HEK293 (cell line): ENCODE data around the gene ABHD12B.

Experiments
- CTCF ChIA-PET: fragments of 350-600 bp; formaldehyde crosslinking; extraction: SDS; loops from one replicate; lab custom pipeline; 2021; ENCODE audit warnings: antibody characterized with exemption; lab: Yijun Ruan, JAX
- POLR2A ChIA-PET: fragments of 300-600 bp; formaldehyde crosslinking; extraction: SDS; loops from one replicate; lab custom pipeline; 2020; ENCODE audit warnings: antibody characterized with exemption, inconsistent platforms; lab: Yijun Ruan, JAX
- H3K27ac ChIP-seq: fragments of 200-500 bp; sonication (Bioruptor generic); 2 replicates; pipeline ENCODE4 v1.5.1; 2014; ENCODE audit warnings: low read depth, low read length, control low read depth, inconsistent platforms; ENCODE audit errors: extremely low read depth
- H3K36me3 ChIP-seq, 2 experiments: fragments of 200-500 bp in 1 of 2; sonication (Bioruptor generic) in 1 of 2; 1 replicate in 1 of 2; 2 replicates in 1 of 2; pipeline ENCODE4 v1.5.1; 2014 to 2017; ENCODE audit warnings: inconsistent platforms in 2 of 2, low read length in 2 of 2; ENCODE audit not compliant: control insufficient read depth in 2 of 2, insufficient read depth in 1 of 2
- H3K4me1 ChIP-seq: fragments of 200-500 bp; sonication (Bioruptor generic); 2 replicates; pipeline ENCODE4 v1.5.1; 2014; ENCODE audit warnings: mild to moderate bottlenecking, low read length, inconsistent platforms; ENCODE audit not compliant: control insufficient read depth, insufficient read depth
- H3K4me3 ChIP-seq: 2 replicates; pipeline ENCODE4 v1.5.1; 2011; ENCODE audit warnings: low read depth, mild to moderate bottlenecking, control low read depth, low read length, moderate library complexity
- H3K9me3 ChIP-seq: fragments of 200-500 bp; sonication (Bioruptor generic); 2 replicates; pipeline ENCODE4 v1.5.1; 2014; ENCODE audit warnings: low read depth, low read length, inconsistent platforms; ENCODE audit not compliant: control insufficient read depth, insufficient read depth
- GLIS2 ChIP-seq: fragments of 450-650 bp; formaldehyde crosslinking; IDR thresholded peaks from 2 replicates; pipeline ENCODE4 v1.5.1; 2016; ENCODE audit warnings: missing biosample characterization, missing genetic modification characterization
- IKZF3 ChIP-seq: fragments of 450-650 bp; IDR thresholded peaks from 2 replicates; pipeline ENCODE4 v1.5.0; 2018; ENCODE audit warnings: missing biosample characterization, mild to moderate bottlenecking, missing genetic modification characterization, moderate library complexity
- KLF16 ChIP-seq: fragments of 450-650 bp; formaldehyde crosslinking; IDR thresholded peaks from 2 replicates; pipeline ENCODE4 v1.5.1; 2017; ENCODE audit warnings: missing biosample characterization, missing genetic modification characterization
- OVOL3 ChIP-seq: fragments of 450-650 bp; formaldehyde crosslinking; IDR thresholded peaks from 2 replicates; pipeline ENCODE4 v1.5.1; 2016; ENCODE audit warnings: missing biosample characterization, missing genetic modification characterization
- ZBTB20 ChIP-seq: fragments of 450-650 bp; formaldehyde crosslinking; IDR thresholded peaks from 2 replicates; pipeline ENCODE4 v1.5.1; 2016; ENCODE audit warnings: missing biosample characterization, missing genetic modification characterization
- ZEB2 ChIP-seq: fragments of 450-650 bp; formaldehyde crosslinking; IDR thresholded peaks from 2 replicates; pipeline ENCODE4 v1.5.1; 2016; ENCODE audit warnings: missing biosample characterization, missing genetic modification characterization
- ZNF155 ChIP-seq: fragments of 450-650 bp; formaldehyde crosslinking; IDR thresholded peaks from 2 replicates; pipeline ENCODE4 v1.5.1; 2016; ENCODE audit warnings: missing biosample characterization, missing genetic modification characterization
- ZNF2 ChIP-seq: fragments of 450-650 bp; formaldehyde crosslinking; IDR thresholded peaks from 2 replicates; pipeline ENCODE4 v1.5.1; 2016; ENCODE audit warnings: missing biosample characterization, missing genetic modification characterization
- ZNF239 ChIP-seq: fragments of 450-650 bp; formaldehyde crosslinking; IDR thresholded peaks from 2 replicates; pipeline ENCODE4 v1.5.1; 2016; ENCODE audit warnings: missing biosample characterization, missing genetic modification characterization
- ZNF266 ChIP-seq: fragments of 450-650 bp; formaldehyde crosslinking; IDR thresholded peaks from 2 replicates; pipeline ENCODE4 v1.5.1; 2016; ENCODE audit warnings: missing biosample characterization, missing genetic modification characterization, low read depth
- ZNF473 ChIP-seq: fragments of 450-650 bp; formaldehyde crosslinking; IDR thresholded peaks from 2 replicates; pipeline ENCODE4 v1.5.1; 2017; ENCODE audit warnings: missing biosample characterization, missing genetic modification characterization
- ZNF501 ChIP-seq: fragments of 450-650 bp; formaldehyde crosslinking; IDR thresholded peaks from 2 replicates; pipeline ENCODE4 v1.5.1; 2016; ENCODE audit warnings: missing biosample characterization, missing genetic modification characterization
- ZNF830 ChIP-seq: fragments of 450-650 bp; IDR thresholded peaks from 2 replicates; pipeline ENCODE4 v1.5.0; 2018; ENCODE audit warnings: missing biosample characterization, missing genetic modification characterization, low read depth, mild to moderate bottlenecking, moderate library complexity
- TF ChIP-seq, protein P1 (sequence below): fragments of 450-650 bp; formaldehyde crosslinking; IDR thresholded peaks from 2 replicates; pipeline ENCODE4 v1.5.1; 2016; ENCODE audit warnings: missing biosample characterization, missing genetic modification characterization
- TF ChIP-seq, protein P2 (sequence below): fragments of 450-650 bp; formaldehyde crosslinking; IDR thresholded peaks from 2 replicates; pipeline ENCODE4 v1.5.1; 2016; ENCODE audit warnings: missing biosample characterization, missing genetic modification characterization, borderline replicate concordance
- TF ChIP-seq, protein P3 (sequence below): fragments of 450-650 bp; formaldehyde crosslinking; IDR thresholded peaks from 2 replicates; pipeline ENCODE4 v1.5.1; 2016; ENCODE audit warnings: missing biosample characterization, missing genetic modification characterization
- TF ChIP-seq, protein P4 (sequence below): fragments of 450-650 bp; formaldehyde crosslinking; conservative IDR thresholded peaks from 2 replicates; pipeline ENCODE4 v1.5.1; 2016; ENCODE audit warnings: low read depth, missing biosample characterization, missing genetic modification characterization
- TF ChIP-seq, protein P5 (sequence below): fragments of 450-650 bp; formaldehyde crosslinking; IDR thresholded peaks from 2 replicates; pipeline ENCODE4 v1.5.1; 2016; ENCODE audit warnings: missing biosample characterization, missing genetic modification characterization
- TF ChIP-seq, protein P6 (sequence below): fragments of 450-650 bp; formaldehyde crosslinking; IDR thresholded peaks from 2 replicates; pipeline ENCODE4 v1.5.1; 2016; ENCODE audit warnings: missing biosample characterization, missing genetic modification characterization

Gene ABHD12B

DNA sequence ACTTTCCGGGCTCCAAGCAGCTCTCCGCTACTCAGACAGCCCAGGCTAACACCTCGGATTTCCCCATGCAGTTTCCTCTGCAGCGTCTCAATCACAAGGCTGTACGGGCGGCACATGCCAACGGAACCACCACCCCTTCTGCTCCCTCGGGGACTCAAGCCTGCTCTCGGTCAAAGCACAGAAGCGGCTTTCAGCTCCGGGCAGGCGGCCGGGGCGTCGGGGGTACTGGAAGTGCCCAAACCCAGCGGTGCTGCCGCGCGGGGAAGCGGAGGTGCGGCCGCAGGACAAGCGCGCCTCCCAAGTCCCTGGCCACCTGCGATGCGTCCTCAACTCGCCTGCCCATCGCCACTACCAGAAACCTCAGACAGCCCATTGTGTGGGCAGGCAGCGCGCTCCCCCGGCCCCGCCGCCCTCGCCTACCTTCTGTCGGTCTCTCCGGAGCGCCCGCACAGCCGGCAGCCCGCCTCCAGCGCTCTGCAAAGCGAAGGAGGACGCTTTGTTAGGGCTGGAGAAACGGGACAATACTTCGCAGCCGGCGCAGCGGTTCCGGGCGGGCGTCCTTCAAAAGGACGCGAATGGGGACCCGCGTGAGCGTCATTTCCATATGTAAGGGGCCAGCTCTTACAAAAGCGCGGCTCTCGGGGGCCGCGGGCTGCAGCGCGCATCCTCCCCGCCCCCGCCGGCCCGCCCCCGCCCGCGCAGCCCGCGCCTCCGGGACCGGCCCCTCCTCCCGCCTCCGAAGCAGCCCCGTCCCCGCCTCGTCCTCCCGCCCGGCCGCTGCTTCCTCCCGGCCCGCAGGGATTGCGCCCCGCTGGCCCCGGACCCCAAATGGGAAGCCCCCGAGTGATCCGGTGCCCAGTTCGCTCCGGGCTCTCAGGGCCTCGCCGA, 41.6 kb upstream of the ABHD12B start:
- H3K27ac ChIP-seq, result peak overlapping the region; percentile 97
- no peaks in the 10 kb centered on the region for H3K9me3 ChIP-seq
- CTCF ChIA-PET, result interaction anchor here (0.7 to 4.0 kb wide), 3 partner anchors 9 to 116 kb away, joined by 3 to 14 read pairs (median 4); no protein-coding TSS in a partner anchor
- TF ChIP-seq ZNF501 (no peak), ZNF830 (no peak), ZNF473 (tag by site-specific recombination) (no peak), ZNF155 (tag by site-specific recombination) (no peak), OVOL3 (no peak), ZNF239 (tag by site-specific recombination) (no peak), ZEB2 (no peak; the same call in 1 of the 2 replicates), GLIS2 (peak; percentile 80), ZBTB20 (tag by site-specific recombination) (peak; percentile 68), ZNF2 (tag by site-specific recombination) (peak; percentile 86), IKZF3 (tag by site-specific recombination) (no peak), ZNF266 (tag by site-specific recombination) (no peak), KLF16 (no peak; the same call in 1 of the 2 replicates)
- TF ChIP-seq, protein P1, sequence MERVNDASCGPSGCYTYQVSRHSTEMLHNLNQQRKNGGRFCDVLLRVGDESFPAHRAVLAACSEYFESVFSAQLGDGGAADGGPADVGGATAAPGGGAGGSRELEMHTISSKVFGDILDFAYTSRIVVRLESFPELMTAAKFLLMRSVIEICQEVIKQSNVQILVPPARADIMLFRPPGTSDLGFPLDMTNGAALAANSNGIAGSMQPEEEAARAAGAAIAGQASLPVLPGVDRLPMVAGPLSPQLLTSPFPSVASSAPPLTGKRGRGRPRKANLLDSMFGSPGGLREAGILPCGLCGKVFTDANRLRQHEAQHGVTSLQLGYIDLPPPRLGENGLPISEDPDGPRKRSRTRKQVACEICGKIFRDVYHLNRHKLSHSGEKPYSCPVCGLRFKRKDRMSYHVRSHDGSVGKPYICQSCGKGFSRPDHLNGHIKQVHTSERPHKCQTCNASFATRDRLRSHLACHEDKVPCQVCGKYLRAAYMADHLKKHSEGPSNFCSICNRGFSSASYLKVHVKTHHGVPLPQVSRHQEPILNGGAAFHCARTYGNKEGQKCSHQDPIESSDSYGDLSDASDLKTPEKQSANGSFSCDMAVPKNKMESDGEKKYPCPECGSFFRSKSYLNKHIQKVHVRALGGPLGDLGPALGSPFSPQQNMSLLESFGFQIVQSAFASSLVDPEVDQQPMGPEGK (tag by site-specific recombination), result no peak; the same call in 1 of the 2 replicates
- TF ChIP-seq, protein P2, sequence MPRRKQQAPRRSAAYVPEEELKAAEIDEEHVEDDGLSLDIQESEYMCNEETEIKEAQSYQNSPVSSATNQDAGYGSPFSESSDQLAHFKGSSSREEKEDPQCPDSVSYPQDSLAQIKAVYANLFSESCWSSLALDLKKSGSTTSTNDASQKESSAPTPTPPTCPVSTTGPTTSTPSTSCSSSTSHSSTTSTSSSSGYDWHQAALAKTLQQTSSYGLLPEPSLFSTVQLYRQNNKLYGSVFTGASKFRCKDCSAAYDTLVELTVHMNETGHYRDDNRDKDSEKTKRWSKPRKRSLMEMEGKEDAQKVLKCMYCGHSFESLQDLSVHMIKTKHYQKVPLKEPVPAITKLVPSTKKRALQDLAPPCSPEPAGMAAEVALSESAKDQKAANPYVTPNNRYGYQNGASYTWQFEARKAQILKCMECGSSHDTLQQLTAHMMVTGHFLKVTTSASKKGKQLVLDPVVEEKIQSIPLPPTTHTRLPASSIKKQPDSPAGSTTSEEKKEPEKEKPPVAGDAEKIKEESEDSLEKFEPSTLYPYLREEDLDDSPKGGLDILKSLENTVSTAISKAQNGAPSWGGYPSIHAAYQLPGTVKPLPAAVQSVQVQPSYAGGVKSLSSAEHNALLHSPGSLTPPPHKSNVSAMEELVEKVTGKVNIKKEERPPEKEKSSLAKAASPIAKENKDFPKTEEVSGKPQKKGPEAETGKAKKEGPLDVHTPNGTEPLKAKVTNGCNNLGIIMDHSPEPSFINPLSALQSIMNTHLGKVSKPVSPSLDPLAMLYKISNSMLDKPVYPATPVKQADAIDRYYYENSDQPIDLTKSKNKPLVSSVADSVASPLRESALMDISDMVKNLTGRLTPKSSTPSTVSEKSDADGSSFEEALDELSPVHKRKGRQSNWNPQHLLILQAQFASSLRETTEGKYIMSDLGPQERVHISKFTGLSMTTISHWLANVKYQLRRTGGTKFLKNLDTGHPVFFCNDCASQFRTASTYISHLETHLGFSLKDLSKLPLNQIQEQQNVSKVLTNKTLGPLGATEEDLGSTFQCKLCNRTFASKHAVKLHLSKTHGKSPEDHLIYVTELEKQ (tag by site-specific recombination), result no peak
- TF ChIP-seq, protein P3, sequence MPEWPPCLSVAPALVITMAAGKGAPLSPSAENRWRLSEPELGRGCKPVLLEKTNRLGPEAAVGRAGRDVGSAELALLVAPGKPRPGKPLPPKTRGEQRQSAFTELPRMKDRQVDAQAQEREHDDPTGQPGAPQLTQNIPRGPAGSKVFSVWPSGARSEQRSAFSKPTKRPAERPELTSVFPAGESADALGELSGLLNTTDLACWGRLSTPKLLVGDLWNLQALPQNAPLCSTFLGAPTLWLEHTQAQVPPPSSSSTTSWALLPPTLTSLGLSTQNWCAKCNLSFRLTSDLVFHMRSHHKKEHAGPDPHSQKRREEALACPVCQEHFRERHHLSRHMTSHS, result no peak
- TF ChIP-seq, protein P4, sequence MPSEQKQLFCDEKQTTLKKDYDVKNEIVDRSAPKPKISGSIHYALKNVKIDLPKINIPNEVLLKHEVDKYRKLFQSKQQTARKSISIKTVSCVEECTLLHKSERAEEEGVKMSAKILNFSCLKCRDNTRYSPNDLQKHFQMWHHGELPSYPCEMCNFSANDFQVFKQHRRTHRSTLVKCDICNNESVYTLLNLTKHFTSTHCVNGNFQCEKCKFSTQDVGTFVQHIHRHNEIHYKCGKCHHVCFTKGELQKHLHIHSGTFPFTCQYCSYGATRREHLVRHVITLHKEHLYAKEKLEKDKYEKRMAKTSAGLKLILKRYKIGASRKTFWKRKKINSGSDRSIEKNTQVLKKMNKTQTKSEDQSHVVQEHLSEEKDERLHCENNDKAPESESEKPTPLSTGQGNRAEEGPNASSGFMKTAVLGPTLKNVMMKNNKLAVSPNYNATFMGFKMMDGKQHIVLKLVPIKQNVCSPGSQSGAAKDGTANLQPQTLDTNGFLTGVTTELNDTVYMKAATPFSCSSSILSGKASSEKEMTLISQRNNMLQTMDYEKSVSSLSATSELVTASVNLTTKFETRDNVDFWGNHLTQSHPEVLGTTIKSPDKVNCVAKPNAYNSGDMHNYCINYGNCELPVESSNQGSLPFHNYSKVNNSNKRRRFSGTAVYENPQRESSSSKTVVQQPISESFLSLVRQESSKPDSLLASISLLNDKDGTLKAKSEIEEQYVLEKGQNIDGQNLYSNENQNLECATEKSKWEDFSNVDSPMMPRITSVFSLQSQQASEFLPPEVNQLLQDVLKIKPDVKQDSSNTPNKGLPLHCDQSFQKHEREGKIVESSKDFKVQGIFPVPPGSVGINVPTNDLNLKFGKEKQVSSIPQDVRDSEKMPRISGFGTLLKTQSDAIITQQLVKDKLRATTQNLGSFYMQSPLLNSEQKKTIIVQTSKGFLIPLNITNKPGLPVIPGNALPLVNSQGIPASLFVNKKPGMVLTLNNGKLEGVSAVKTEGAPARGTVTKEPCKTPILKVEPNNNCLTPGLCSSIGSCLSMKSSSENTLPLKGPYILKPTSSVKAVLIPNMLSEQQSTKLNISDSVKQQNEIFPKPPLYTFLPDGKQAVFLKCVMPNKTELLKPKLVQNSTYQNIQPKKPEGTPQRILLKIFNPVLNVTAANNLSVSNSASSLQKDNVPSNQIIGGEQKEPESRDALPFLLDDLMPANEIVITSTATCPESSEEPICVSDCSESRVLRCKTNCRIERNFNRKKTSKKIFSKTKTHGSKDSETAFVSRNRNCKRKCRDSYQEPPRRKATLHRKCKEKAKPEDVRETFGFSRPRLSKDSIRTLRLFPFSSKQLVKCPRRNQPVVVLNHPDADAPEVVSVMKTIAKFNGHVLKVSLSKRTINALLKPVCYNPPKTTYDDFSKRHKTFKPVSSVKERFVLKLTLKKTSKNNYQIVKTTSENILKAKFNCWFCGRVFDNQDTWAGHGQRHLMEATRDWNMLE (tag by site-specific recombination), result no peak
- TF ChIP-seq, protein P5, sequence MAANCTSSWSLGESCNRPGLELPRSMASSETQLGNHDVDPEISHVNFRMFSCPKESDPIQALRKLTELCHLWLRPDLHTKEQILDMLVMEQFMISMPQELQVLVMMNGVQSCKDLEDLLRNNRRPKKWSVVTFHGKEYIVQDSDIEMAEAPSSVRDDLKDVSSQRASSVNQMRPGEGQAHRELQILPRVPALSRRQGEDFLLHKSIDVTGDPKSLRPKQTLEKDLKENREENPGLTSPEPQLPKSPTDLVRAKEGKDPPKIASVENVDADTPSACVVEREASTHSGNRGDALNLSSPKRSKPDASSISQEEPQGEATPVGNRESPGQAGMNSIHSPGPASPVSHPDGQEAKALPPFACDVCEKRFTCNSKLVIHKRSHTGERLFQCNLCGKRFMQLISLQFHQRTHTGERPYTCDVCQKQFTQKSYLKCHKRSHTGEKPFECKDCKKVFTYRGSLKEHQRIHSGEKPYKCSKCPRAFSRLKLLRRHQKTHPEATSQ (tag by site-specific recombination), result no peak
- TF ChIP-seq, protein P6, sequence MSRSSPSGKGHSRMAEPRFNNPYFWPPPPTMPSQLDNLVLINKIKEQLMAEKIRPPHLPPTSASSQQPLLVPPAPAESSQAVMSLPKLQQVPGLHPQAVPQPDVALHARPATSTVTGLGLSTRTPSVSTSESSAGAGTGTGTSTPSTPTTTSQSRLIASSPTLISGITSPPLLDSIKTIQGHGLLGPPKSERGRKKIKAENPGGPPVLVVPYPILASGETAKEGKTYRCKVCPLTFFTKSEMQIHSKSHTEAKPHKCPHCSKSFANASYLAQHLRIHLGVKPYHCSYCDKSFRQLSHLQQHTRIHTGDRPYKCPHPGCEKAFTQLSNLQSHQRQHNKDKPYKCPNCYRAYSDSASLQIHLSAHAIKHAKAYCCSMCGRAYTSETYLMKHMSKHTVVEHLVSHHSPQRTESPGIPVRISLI (tag by site-specific recombination), result no peak

More for the DNA sequence above, 41.6 kb upstream of the ABHD12B start:
- H3K4me3 ChIP-seq, result peak overlapping the region; percentile 76
- POLR2A ChIA-PET, result interaction anchor here (0.9 to 1.8 kb wide), 7 partner anchors 9 to 518 kb away, joined by 3 to 7 read pairs (median 4); partner anchors contain the start of genes DMAC2L, L2HGDH and PYGL
- H3K36me3 ChIP-seq, result no peaks in the 10 kb centered on the region; a peak in 1 of 3 replicates
- peaks cover 30% of the 10 kb centered on the region for H3K4me1 ChIP-seq
